ENCODE measurements around the gene AGR2.

- TF ChIP-seq SP1 (IDR thresholded peaks at IDR 0.05), result no peak
- TF ChIP-seq NFRKB (IDR thresholded peaks at IDR 0.05), result no peak
- TF ChIP-seq HDGF (IDR thresholded peaks at IDR 0.05; ENCODE audit: borderline replicate concordance), result no peak
- no peak for TF ChIP-seq ELF4 (IDR thresholded peaks at IDR 0.05)
- TF ChIP-seq BHLHE40 (IDR thresholded peaks at IDR 0.05; ENCODE audit: borderline replicate concordance), result no peak
- no peak for TF ChIP-seq FOXK2 (IDR thresholded peaks at IDR 0.05)
- no peak for TF ChIP-seq CTBP1 (IDR thresholded peaks at IDR 0.05; ENCODE audit: borderline replicate concordance)
Measured at GRCh38 chr7:16833373-16833772, 28.6 kb upstream of the AGR2 start.

Measured in HEK293T (cell line).